Smooth muscle cell of the umbilical artery (primary cell): Measurements from ENCODE around the gene TTC12. TPM values are rescaled to one million over a fixed set of nuclear protein-coding genes. Genes with fewer than 3 reads are reported as not detected.

Experiments used
- total RNA-seq: library from RNA; depleted of rRNA; stranded (reverse); fragments of >200 nt; gene quantifications from 2 replicates; pipeline ENCODE4 v1.2.3, GENCODE V29; 2014

Gene TTC12
- total RNA-seq, result 6.1 and 11.0 TPM in 2 replicates

GRCh38 chr11:113314389-113315301 lies at the start of gene TTC12:
Gene TTC12 (plus strand): TSS chr11:113314583. CDS start chr11:113316258, 1,675 bp downstream.

GRCh38 chr11:113387605-113388211 lies 73.3 kb downstream of the TTC12 start, which contains the start of gene ANKK1:
Gene ANKK1 (plus strand): TSS chr11:113387779. CDS start chr11:113387885, 106 bp downstream.

Other genes starting within 250 kb of the TTC12 start
- not detected in 2 replicates for gene ANKK1, start 73.2 kb downstream of the TTC12 start, total RNA-seq
- gene DRD2, start 160.8 kb downstream of the TTC12 start, total RNA-seq, result not detected in 2 replicates